HL-60 (cell line): ENCODE measurements around the gene NCOR2.

Experiments
- GABPA ChIP-seq: IDR thresholded peaks from 2 replicates; pipeline ENCODE4 v1.6.1; 2012; ENCODE audit warnings: low read depth
- POLR2AphosphoS5 ChIP-seq: IDR thresholded peaks from 2 replicates; pipeline ENCODE4 v1.6.1; 2012; ENCODE audit warnings: low read depth
- TF ChIP-seq, protein P1 (sequence below): IDR thresholded peaks from one replicate; pipeline ENCODE4 v1.5.1; 2011; ENCODE audit warnings: low read length, control low read depth, inconsistent platforms; ENCODE audit not compliant: insufficient read depth
- TF ChIP-seq, protein P2 (sequence below): IDR thresholded peaks from 2 replicates; pipeline ENCODE4 v1.6.1; 2012; ENCODE audit warnings: low read depth; ENCODE audit not compliant: insufficient replicate concordance

DNA sequence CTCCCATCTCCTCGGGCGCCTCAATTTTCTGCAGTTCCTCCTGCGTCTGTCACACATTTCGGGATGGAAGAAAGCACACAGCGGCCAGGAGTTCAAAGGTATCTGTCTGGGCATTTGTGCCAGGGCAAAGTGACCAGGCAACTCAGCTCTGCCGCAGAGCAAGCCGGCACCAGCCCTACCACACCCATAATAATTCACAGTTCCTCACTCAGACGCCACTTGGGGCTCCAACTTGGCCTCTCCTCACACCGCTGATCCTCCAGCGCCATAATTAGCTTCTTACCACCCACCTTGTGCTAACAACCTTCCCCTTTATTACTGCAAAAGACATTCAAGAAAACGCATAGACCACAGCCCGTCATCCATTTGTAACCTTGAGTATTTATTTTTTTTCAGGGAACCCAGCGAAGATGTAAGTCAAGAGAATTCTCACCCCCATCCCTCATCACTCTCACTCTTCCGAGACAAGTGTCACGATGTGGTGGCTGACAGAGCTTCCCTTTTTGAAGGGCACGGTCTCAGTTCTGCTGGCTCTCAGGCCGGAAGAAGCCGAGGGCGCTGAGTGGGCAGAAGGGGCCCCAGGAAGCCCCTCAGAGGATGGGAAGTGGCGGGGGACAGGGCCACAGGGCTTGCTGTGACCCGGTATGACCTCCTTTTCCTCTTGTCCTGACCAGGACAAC lies 25.2 kb upstream of the NCOR2 start:
- TF ChIP-seq GABPA = no peak
- TF ChIP-seq, protein P1, sequence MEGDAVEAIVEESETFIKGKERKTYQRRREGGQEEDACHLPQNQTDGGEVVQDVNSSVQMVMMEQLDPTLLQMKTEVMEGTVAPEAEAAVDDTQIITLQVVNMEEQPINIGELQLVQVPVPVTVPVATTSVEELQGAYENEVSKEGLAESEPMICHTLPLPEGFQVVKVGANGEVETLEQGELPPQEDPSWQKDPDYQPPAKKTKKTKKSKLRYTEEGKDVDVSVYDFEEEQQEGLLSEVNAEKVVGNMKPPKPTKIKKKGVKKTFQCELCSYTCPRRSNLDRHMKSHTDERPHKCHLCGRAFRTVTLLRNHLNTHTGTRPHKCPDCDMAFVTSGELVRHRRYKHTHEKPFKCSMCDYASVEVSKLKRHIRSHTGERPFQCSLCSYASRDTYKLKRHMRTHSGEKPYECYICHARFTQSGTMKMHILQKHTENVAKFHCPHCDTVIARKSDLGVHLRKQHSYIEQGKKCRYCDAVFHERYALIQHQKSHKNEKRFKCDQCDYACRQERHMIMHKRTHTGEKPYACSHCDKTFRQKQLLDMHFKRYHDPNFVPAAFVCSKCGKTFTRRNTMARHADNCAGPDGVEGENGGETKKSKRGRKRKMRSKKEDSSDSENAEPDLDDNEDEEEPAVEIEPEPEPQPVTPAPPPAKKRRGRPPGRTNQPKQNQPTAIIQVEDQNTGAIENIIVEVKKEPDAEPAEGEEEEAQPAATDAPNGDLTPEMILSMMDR = no peak
- no peak for TF ChIP-seq POLR2AphosphoS5
- TF ChIP-seq, protein P2, sequence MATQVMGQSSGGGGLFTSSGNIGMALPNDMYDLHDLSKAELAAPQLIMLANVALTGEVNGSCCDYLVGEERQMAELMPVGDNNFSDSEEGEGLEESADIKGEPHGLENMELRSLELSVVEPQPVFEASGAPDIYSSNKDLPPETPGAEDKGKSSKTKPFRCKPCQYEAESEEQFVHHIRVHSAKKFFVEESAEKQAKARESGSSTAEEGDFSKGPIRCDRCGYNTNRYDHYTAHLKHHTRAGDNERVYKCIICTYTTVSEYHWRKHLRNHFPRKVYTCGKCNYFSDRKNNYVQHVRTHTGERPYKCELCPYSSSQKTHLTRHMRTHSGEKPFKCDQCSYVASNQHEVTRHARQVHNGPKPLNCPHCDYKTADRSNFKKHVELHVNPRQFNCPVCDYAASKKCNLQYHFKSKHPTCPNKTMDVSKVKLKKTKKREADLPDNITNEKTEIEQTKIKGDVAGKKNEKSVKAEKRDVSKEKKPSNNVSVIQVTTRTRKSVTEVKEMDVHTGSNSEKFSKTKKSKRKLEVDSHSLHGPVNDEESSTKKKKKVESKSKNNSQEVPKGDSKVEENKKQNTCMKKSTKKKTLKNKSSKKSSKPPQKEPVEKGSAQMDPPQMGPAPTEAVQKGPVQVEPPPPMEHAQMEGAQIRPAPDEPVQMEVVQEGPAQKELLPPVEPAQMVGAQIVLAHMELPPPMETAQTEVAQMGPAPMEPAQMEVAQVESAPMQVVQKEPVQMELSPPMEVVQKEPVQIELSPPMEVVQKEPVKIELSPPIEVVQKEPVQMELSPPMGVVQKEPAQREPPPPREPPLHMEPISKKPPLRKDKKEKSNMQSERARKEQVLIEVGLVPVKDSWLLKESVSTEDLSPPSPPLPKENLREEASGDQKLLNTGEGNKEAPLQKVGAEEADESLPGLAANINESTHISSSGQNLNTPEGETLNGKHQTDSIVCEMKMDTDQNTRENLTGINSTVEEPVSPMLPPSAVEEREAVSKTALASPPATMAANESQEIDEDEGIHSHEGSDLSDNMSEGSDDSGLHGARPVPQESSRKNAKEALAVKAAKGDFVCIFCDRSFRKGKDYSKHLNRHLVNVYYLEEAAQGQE = no peak
